ENCODE measurements around the gene ZNRF2. TPM values are rescaled to one million over a fixed set of nuclear protein-coding genes. Genes with fewer than 3 reads are reported as not detected.

Gene ZNRF2
- total RNA-seq, 4 donors from 2014 or later: 19.6 to 26.3 (median 22.5) TPM

DNA sequence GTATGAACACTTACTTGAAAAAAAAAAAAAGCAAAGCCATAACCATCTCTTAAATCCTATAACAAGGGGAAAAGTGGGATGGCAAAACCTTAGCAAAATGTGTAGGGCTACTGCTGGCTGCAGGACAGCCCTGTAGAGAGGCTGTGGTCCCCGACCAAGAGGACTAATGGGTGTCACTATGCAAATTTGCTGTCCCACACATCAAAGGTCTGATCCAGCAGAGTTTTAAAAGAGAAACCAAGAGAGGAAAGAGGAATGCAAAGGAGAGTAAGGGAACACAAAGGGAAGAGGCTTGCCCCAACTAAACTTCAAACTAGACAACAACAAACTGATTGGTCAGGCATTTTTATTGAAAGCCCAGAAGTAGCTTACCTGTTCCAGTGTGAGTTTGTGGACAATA lies 3.1 kb upstream of the ZNRF2 start:
- Histone ChIP-seq H3K36me3 (no peaks in the 10 kb centered on the region), H3K4me1 (peaks cover 8 to 65% (median 20%) of the 10 kb centered on the region in 3 donors), H3K27me3 (no peaks in the 10 kb centered on the region), H3K9me3 (no peaks in the 10 kb centered on the region), H3K4me3 (no peak overlapping the region), H3K27ac (peak overlapping the region in 2 of 4 donors; percentile 35 to 38)
- intact Hi-C loops (cut with DNase I): no loop called here
- WGBS, 2 donors: 55 to 57% methylated on average over 1 of the region's 1 CpG
- TF ChIP-seq CTCF (IDR thresholded peaks at IDR 0.05) (no peak), POLR2A (IDR thresholded peaks at IDR 0.05) (no peak)
- DNase-seq: no peak

DNA sequence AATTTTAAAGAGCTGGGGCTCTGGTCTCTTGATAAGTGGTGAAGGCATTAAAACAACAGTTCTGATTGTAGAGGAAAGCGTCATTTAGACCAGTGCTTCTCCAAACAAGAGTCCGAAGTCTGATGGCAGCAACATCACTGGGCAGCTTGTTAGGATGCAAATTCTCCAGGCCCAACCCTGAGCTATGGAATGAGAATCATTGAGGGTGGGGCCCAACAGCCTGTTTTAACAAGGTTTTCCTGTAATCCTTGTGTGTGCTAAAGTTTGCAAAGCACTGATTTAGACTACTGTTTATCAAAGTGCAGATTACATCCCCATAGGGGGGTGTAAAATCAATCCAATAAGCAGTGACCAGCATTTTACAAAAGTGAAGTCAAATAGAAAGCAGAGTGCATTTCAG lies 2.6 kb upstream of the ZNRF2 start:
- Histone ChIP-seq H3K4me3 (no peak overlapping the region), H3K27me3 (no peaks in the 10 kb centered on the region), H3K9me3 (no peaks in the 10 kb centered on the region), H3K27ac (peak overlapping the region in 2 of 4 donors; percentile 15 to 26), H3K4me1 (peaks cover 8 to 67% (median 21%) of the 10 kb centered on the region in 3 donors), H3K36me3 (no peaks in the 10 kb centered on the region)
- no peak for TF ChIP-seq POLR2A (IDR thresholded peaks at IDR 0.05)
- no peak for TF ChIP-seq CTCF (IDR thresholded peaks at IDR 0.05)
- intact Hi-C loops (cut with DNase I): no loop called here
- DNase-seq: no peak
- 82 to 93% methylated on average over 2 of the region's 2 CpGs for WGBS, 2 donors

DNA sequence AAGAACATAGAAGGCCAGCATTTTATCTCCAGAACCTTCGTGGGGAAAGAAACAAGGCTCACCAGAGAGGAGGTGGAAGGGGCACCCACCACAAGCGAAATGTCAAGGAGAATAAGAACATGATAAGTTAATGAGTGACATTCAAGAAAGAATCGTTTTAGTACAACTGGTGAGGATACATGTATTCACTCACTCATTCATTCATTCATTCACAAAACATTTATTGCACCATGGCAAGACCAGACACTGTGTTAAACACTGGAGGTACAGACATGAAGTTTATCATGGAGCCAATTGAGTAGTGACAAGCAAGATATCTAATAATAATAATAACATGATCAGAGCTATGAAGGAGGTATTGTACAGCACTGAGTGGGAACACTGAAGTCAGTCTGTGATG lies 1.7 kb upstream of the ZNRF2 start:
- WGBS, 2 donors: 89 to 90% methylated on average over 3 of the region's 3 CpGs
- H3K4me1 ChIP-seq: peaks cover 8 to 74% (median 26%) of the 10 kb centered on the region in 3 donors
- no peak for TF ChIP-seq POLR2A (IDR thresholded peaks at IDR 0.05)
- no peak for TF ChIP-seq CTCF (IDR thresholded peaks at IDR 0.05)
- no peaks in the 10 kb centered on the region for H3K9me3 ChIP-seq
- H3K27me3 ChIP-seq: no peaks in the 10 kb centered on the region
- H3K4me3 ChIP-seq: no peak overlapping the region
- no peak overlapping the region for H3K27ac ChIP-seq
- intact Hi-C loops (cut with DNase I): no loop called here
- no peak for DNase-seq
- H3K36me3 ChIP-seq: no peaks in the 10 kb centered on the region

DNA sequence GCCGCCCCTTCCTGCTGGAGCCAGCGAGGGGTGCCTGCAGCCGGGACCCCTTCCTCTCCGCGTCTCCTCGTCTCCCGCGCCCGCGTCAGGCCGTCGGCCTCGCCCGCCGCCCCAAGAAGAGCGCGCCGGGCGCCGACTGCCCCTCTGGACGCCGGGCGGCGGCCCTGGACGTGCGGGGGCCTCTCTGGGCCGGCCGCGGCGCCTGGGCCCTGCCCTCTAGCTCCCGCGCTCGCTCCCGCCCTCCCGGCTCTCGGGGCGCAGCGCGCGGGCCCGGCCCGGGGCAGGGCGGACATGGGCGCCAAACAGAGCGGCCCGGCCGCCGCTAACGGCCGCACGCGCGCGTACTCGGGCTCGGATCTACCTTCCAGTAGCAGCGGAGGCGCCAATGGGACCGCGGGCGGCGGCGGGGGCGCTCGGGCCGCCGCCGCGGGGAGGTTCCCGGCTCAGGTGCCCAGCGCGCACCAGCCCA lies 704 bp downstream of the ZNRF2 start:
- Histone ChIP-seq H3K36me3 (no peaks in the 10 kb centered on the region), H3K4me1 (peaks cover 5 to 73% (median 22%) of the 10 kb centered on the region in 3 donors), H3K9me3 (no peaks in the 10 kb centered on the region), H3K27me3 (no peaks in the 10 kb centered on the region), H3K4me3 (peak overlapping the region; percentile 89 to 96 (median 92)), H3K27ac (peak overlapping the region; percentile 90 to 100 (median 100))
- WGBS, 2 donors: no CpG with 5 or more reads among the region's 72 CpGs
- intact Hi-C loops (cut with DNase I): no loop called here
- TF ChIP-seq CTCF (IDR thresholded peaks at IDR 0.05): no peak
- peak in 1 of 4 donors; percentile 11 for TF ChIP-seq POLR2A (IDR thresholded peaks at IDR 0.05)
- DNase-seq: no peak

- WGBS, 2 donors: 1 to 2% methylated on average over 4 to 17 of the region's 79 CpGs
- H3K27me3 ChIP-seq: no peaks in the 10 kb centered on the region
These were observed 1.3 kb downstream of the ZNRF2 start for GRCh38 chr7:30285536-30286284.

More at GRCh38 chr7:30285536-30286284, 1.3 kb downstream of the ZNRF2 start:
- H3K9me3 ChIP-seq: no peaks in the 10 kb centered on the region
- no peak for DNase-seq
- TF ChIP-seq CTCF (IDR thresholded peaks at IDR 0.05): no peak
- TF ChIP-seq POLR2A (IDR thresholded peaks at IDR 0.05): peak in 1 of 4 donors; percentile 47
- peak overlapping the region; percentile 89 to 96 (median 92) for H3K4me3 ChIP-seq
- H3K27ac ChIP-seq: peak overlapping the region; percentile 90 to 100 (median 100)
- intact Hi-C loops (cut with DNase I): no loop called here
- no peaks in the 10 kb centered on the region for H3K36me3 ChIP-seq
- H3K4me1 ChIP-seq: peaks cover 5 to 74% (median 28%) of the 10 kb centered on the region in 3 donors

All from esophagus squamous epithelium (tissue), 5 donors.